ENCODE data around the gene AIRE. TPM values are rescaled to one million over a fixed set of nuclear protein-coding genes. Genes with fewer than 3 reads are reported as not detected.
"Not testable (repeated sequence)": the region's sequence is repeated elsewhere in the genome, so short reads cannot be mapped to it uniquely, and the experiment has no call there.

The AIRE gene
- not detected for polyA plus RNA-seq (2012; ENCODE audit: insufficient read depth, insufficient read length, low read depth)

DNA sequence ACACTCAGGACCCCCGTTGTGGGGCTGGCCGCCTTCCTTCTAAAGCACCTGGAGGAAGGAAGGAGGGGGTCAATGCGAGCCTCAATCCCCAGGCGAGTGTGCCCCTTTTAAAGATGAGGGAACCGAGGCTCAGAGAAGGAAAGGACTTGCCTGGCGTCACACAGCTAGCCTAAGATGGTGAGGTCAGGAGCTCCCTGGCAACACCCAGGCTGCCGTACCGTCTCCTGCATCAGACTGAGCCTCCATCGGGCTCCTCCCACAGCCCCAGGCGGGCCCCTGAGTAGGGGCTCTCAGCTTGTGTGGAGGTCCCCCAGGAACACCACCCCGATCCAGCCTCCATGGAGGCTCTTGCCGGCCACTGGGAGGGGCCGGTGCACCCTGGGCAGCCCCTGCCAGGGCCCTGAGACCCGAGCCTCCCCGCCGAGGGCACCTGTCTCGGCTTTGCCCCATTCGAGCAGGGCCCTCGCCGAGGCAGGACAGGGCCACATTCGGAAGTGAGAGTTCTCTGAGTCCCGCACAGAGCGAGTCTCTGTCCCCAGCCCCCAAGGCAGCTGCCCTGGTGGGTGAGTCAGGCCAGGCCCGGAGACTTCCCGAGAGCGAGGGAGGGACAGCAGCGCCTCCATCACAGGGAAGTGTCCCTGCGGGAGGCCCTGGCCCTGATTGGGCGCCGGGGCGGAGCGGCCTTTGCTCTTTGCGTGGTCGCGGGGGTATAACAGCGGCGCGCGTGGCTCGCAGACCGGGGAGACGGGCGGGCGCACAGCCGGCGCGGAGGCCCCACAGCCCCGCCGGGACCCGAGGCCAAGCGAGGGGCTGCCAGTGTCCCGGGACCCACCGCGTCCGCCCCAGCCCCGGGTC lies at the start of gene AIRE:
AIRE (plus strand) TSS at position 739 of the 855 bp plus-strand sequence. CDS start 131 bp downstream, outside the sequence.
- Histone ChIP-seq H3K4me1 (no peaks in the 10 kb centered on the region), H3K27me3 (no peaks in the 10 kb centered on the region), H3K36me3 (no peaks in the 10 kb centered on the region), H3K4me3 (ENCODE audit: low read depth, low read length) (no peak within 1 kb of the TSS), H3K9me3 (no peaks in the 10 kb centered on the region)
- peak; percentile 10 for DNase-seq
- no peak for TF ChIP-seq CTCF (IDR thresholded peaks at IDR 0.05; ENCODE audit: low read depth, low read length)

DNA sequence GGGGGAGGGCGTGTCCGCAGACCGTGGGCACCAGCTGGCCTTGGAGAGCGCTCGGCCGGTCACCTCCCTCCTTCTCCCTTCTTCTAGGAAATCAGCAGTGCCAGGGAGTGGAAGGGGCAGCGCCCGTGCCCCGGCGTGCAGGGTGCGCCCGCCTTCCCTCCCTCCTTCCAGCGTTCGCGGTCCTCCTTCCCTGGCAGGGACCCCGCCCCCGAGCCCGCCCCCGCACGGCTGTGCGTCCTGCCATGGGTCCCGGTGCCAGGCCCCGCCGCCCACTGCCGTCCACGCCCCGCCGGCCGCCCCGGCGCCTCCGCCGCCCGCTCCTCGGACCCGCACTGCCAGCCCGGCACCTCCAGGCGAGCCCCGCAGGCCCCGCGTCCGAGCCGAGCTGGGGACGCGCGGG lies 45.3 kb upstream of the AIRE start:
- H3K27me3 ChIP-seq; H3K4me3 ChIP-seq (ENCODE audit: low read depth, low read length); H3K9me3 ChIP-seq: not testable (repeated sequence)

DNA sequence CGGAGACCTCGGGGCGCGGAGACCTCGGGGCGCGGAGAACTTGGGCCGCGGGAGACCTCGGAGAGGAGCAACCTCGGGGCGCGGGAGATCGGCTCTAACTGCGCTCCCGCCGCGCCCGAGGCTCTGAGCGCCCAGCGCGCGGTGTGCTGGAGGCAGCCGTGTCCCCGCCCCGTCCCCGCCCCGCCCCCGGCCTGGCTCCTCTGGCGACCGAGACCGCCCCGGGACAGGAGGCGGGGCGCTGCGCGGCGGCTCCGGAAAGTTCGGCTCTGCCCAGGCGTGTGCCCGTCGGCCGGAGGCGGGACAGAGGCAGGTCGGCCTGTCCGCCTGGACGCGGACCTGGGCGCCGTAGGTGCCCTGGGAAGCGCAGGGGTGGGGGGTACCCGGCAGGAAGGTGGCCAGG lies 44.8 kb upstream of the AIRE start, which contains the start of gene ICOSLG:
ICOSLG (minus strand) TSS at position 102 of the 400 bp plus-strand sequence. CDS start 126 bp downstream, outside the sequence.
- H3K27me3 ChIP-seq; H3K36me3 ChIP-seq; DNase-seq; H3K9me3 ChIP-seq; H3K4me1 ChIP-seq; H3K4me3 ChIP-seq (ENCODE audit: low read depth, low read length): not testable (repeated sequence)

More for the DNA sequence above, 45.3 kb upstream of the AIRE start:
- not testable (repeated sequence) for DNase-seq, H3K36me3 ChIP-seq, H3K4me1 ChIP-seq

DNA sequence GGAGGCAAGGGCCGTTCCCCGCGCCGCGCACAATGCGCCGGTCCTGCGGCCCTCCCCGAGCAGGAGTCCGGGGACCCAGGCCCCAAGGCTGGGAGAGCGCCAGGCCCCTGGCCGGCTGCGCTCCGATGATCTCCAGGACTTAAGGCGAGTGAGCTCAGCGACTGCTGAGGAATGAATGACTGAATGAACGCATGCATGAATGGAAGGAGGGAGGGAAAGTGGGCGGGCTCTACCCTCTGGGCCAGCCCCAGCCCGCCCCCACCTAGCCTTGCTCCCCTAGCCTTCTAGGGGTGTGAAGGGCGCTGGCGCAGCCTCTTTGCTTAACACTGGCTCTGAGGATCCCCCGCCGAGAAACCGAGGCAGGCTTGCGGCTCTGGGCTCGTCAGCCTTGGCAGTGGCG lies 44.4 kb upstream of the AIRE start:
- H3K27me3 ChIP-seq; H3K4me1 ChIP-seq; H3K4me3 ChIP-seq (ENCODE audit: low read depth, low read length); H3K9me3 ChIP-seq; DNase-seq; H3K36me3 ChIP-seq: not testable (repeated sequence)

DNA sequence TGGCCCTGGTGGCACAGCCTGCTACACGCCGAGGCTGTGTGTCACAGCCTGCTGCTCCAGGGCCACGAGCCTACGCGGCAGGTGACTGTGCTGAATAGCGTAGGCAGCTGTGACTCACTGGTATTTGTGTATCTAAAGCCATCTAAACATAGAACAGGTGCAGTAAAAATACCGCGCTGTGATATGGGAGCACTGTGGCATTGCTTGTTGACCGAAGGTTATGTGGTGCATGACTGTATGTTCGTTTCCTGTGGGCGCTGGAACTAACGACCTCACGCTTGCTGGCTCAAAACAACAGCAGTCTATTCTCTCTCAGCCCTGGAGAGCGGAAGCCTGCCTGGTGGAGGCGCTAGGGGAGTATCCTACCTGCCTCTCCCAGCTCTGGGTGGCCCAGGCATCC lies 41.7 kb upstream of the AIRE start:
- H3K36me3 ChIP-seq; H3K9me3 ChIP-seq; H3K27me3 ChIP-seq; H3K4me3 ChIP-seq (ENCODE audit: low read depth, low read length); H3K4me1 ChIP-seq; DNase-seq: not testable (repeated sequence)

GRCh38 chr21:44247904-44248303 lies 37.8 kb upstream of the AIRE start:
- not testable (repeated sequence) for H3K27me3 ChIP-seq, DNase-seq

DNA sequence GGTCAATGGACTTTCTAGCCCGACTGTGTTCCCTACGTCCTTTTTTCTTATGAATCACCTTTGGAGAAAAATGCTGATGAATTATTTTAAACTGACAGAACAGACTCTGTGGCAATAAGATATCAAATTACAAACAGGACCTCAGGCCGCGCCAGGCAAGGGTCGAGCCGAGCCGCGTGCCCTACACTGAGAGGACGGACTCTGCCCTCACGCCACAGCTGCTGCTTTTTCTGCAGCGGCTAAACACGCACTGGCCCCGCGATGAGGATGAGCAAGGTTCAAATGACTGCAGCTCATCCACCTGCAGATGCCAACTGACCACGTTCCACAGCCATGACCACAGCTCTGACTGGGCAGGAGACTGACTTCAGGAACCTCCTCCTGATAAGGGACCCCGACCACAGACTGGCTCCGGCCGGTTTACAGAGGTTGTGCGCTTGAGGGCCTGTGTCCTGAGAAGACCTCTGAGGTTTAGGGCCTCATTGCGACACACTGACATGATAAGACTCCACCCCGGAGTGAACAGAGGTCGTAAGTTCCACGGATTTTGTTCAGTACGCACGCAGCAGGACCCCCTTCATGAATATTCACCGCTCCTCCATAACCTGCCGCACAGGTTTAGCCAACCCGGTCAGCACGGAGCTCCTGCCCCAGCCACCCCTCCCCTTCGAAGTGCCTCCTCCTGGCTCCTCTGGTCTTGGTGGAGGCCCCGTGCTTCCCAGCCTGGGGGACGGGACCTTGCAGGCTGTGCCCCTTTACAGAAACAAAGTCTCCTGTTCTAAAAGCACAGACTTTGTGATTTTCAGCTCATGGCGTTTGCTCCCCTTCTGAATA lies 36.3 kb upstream of the AIRE start:
- H3K4me1 ChIP-seq, result not testable (repeated sequence)

More at GRCh38 chr21:44247904-44248303, 37.8 kb upstream of the AIRE start:
- H3K4me1 ChIP-seq; H3K4me3 ChIP-seq (ENCODE audit: low read depth, low read length); H3K9me3 ChIP-seq; H3K36me3 ChIP-seq: not testable (repeated sequence)

GRCh38 chr21:44253832-44254710 lies 31.6 kb upstream of the AIRE start:
- H3K4me3 ChIP-seq (ENCODE audit: low read depth, low read length), result no peak overlapping the region
- DNase-seq, result no peak
- H3K4me1 ChIP-seq, result no peaks in the 10 kb centered on the region
- no peaks in the 10 kb centered on the region for H3K9me3 ChIP-seq
- TF ChIP-seq CTCF (IDR thresholded peaks at IDR 0.05; ENCODE audit: low read depth, low read length), result no peak
- H3K36me3 ChIP-seq, result no peaks in the 10 kb centered on the region
- H3K27me3 ChIP-seq, result peaks cover 8% of the 10 kb centered on the region; the same call in 1 of the 2 replicates

More for the DNA sequence above, 36.3 kb upstream of the AIRE start:
- not testable (repeated sequence) for DNase-seq; H3K27me3 ChIP-seq; H3K9me3 ChIP-seq; H3K36me3 ChIP-seq; H3K4me3 ChIP-seq (ENCODE audit: low read depth, low read length)

Measured in BE2C (cell line).